ENCODE results near the gene CXCL12.

DNA sequence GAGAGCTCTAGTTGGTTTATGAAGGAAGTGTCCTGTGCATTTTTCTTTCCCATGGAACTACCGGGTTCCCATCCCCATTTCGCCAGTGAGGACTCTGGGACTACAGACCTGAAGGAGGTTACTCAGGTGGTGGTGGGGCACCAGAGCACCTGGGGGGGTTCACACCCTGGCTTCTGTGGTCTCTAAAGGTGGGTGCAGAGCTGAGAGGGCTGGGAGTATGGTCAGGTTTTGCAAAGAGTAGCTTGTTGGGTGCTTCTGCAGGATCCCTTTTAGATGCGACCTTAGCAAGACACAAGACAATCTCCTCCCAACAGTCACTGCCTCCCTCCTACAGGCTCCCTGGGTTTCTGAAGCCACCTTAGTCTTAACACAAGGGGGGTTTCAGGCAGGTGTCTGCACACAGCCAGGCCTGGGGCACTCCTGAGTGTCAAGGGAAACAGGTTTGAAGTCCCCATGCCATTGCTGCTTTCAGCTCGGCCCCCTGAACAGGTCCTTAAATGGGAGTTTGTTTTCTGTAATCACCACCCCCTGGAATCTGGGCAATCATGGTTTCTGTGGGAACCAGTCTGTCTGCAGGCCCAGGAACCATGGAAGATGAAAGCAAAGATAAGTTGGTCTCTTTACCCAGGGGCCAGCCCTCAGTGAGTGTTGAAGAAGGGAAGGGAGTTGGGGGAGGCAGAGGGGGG lies 9.9 kb upstream of the CXCL12 start:
- TF ChIP-seq EZH2 (IDR thresholded peaks at IDR 0.05; ENCODE audit: insufficient read depth, low read length) = no peak
- TF ChIP-seq, protein P1, sequence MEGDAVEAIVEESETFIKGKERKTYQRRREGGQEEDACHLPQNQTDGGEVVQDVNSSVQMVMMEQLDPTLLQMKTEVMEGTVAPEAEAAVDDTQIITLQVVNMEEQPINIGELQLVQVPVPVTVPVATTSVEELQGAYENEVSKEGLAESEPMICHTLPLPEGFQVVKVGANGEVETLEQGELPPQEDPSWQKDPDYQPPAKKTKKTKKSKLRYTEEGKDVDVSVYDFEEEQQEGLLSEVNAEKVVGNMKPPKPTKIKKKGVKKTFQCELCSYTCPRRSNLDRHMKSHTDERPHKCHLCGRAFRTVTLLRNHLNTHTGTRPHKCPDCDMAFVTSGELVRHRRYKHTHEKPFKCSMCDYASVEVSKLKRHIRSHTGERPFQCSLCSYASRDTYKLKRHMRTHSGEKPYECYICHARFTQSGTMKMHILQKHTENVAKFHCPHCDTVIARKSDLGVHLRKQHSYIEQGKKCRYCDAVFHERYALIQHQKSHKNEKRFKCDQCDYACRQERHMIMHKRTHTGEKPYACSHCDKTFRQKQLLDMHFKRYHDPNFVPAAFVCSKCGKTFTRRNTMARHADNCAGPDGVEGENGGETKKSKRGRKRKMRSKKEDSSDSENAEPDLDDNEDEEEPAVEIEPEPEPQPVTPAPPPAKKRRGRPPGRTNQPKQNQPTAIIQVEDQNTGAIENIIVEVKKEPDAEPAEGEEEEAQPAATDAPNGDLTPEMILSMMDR (IDR thresholded peaks at IDR 0.05; ENCODE audit: insufficient read depth, low read depth, low read length) = no peak
